Testis (tissue), 3 donors: ENCODE measurements around the gene CDH4. TPM values are rescaled to one million over a fixed set of nuclear protein-coding genes. Genes with fewer than 3 reads are reported as not detected.

ENCODE experiments used
- DNase-seq: peaks from one replicate; pipeline ENCODE4 v3.0.0-alpha.2; 2019
- H3K27ac ChIP-seq, 2 donors: fragments of 200-600 bp; sonication (generic); one replicate each; pipeline ENCODE4 v1.5.1; 2019
- H3K27me3 ChIP-seq: fragments of 200-600 bp; sonication (generic); one replicate; pipeline ENCODE4 v1.5.1; 2019
- H3K36me3 ChIP-seq: fragments of 200-600 bp; sonication (generic); one replicate; pipeline ENCODE4 v1.5.1; 2017; ENCODE audit warnings: low read depth; ENCODE audit errors: missing control alignments
- H3K4me1 ChIP-seq: fragments of 200-600 bp; sonication (generic); one replicate; pipeline ENCODE4 v1.5.1; 2019
- H3K4me3 ChIP-seq, 2 donors: fragments of 200-600 bp; sonication (generic); one replicate each; pipeline ENCODE4 v1.5.1; 2017 to 2019
- H3K9me3 ChIP-seq: fragments of 200-600 bp; sonication (generic); one replicate; pipeline ENCODE4 v1.5.1; 2017
- CTCF ChIP-seq, 3 experiments: fragments of 450-650 bp in 2 of 3; fragments of 200-600 bp in 1 of 3; sonication (generic) in 1 of 3; IDR thresholded peaks; one replicate each; pipeline ENCODE4 v1.5.1; 2016 to 2019; ENCODE audit warnings: antibody characterized with exemption in 3 of 3, mild to moderate bottlenecking in 2 of 3, moderate library complexity in 1 of 3
- POLR2A ChIP-seq: fragments of 450-650 bp; IDR thresholded peaks from one replicate; pipeline ENCODE4 v1.6.1; 2017; ENCODE audit warnings: antibody characterized with exemption, mild to moderate bottlenecking, moderate library complexity
- WGBS, 2 donors: methylation state at CpG; one replicate each; pipeline ENCODE4 v1.1.5; 2018; 5-methylcytosine and 5-hydroxymethylcytosine counted together
- intact Hi-C: fragments of 100-400 bp; cut with DNase I; formaldehyde crosslinking; loops from one replicate; pipeline ENCODE4 v1.15.1; 2023; ENCODE audit warnings: low total_unique reads
- polyA plus RNA-seq: library from polyadenylated mRNA; stranded (reverse); fragments of 350-450 nt; fragmentation: Illumina TruSeq; extraction: RNeasy Lipid Tissue Mini Kit (QIAGEN cat#74804); gene quantifications from one replicate; pipeline ENCODE4 v1.2.3, GENCODE V29; 2014; ENCODE audit warnings: low read depth, low replicate concordance; ENCODE audit not compliant: insufficient read depth
- total RNA-seq, 2 donors: library from RNA; depleted of rRNA; stranded (reverse); fragments of >200 nt; gene quantifications; one replicate each; pipeline ENCODE4 v1.2.3, GENCODE V29; 2016

CDH4 gene
- total and polyA plus RNA-seq, 3 donors from 2014 or later, result 1.4 to 3.3 (median 1.9) TPM

- Histone ChIP-seq H3K27me3 (no peaks in the 10 kb centered on the region), H3K4me3 (no peak overlapping the region), H3K36me3 (no peaks in the 10 kb centered on the region), H3K4me1 (peaks cover 17% of the 10 kb centered on the region), H3K27ac (no peak overlapping the region), H3K9me3 (no peaks in the 10 kb centered on the region)
- DNase-seq, result no peak
- intact Hi-C loops, result no loop called here
- TF ChIP-seq CTCF (IDR thresholded peaks at IDR 0.05) (no peak), POLR2A (no peak)
- 90% methylated on average over 8 of the region's 8 CpGs for WGBS, 2 donors
Observed at GRCh38 chr20:61625246-61625645, 373.2 kb downstream of the CDH4 start.

GRCh38 chr20:61626412-61626811 lies 374.4 kb downstream of the CDH4 start:
- TF ChIP-seq CTCF (IDR thresholded peaks at IDR 0.05), result no peak
- TF ChIP-seq POLR2A, result no peak
- no peak for DNase-seq
- intact Hi-C loops, result no loop called here
- Histone ChIP-seq H3K4me3 (no peak overlapping the region), H3K27me3 (no peaks in the 10 kb centered on the region), H3K4me1 (peaks cover 17% of the 10 kb centered on the region), H3K27ac (no peak overlapping the region), H3K36me3 (no peaks in the 10 kb centered on the region), H3K9me3 (no peaks in the 10 kb centered on the region)
- whole genome bisulfite sequencing, 2 donors, result 91% methylated on average over 11 to 12 of the region's 12 CpGs

GRCh38 chr20:61627791-61628415 lies 375.8 kb downstream of the CDH4 start:
- Histone ChIP-seq H3K4me3 (no peak overlapping the region), H3K9me3 (no peaks in the 10 kb centered on the region), H3K36me3 (no peaks in the 10 kb centered on the region), H3K27ac (no peak overlapping the region), H3K27me3 (no peaks in the 10 kb centered on the region), H3K4me1 (peaks cover 17% of the 10 kb centered on the region)
- no peak for DNase-seq
- 86 to 92% methylated on average over 24 to 27 of the region's 27 CpGs for WGBS, 2 donors
- no peak for TF ChIP-seq POLR2A
- intact Hi-C loops, result no loop called here

- Histone ChIP-seq H3K27ac (no peak overlapping the region), H3K9me3 (no peaks in the 10 kb centered on the region), H3K27me3 (no peaks in the 10 kb centered on the region), H3K36me3 (no peaks in the 10 kb centered on the region), H3K4me3 (no peak overlapping the region), H3K4me1 (peaks cover 17% of the 10 kb centered on the region)
- intact Hi-C loops, result no loop called here
- no peak for TF ChIP-seq CTCF (IDR thresholded peaks at IDR 0.05)
- TF ChIP-seq POLR2A, result no peak
- no peak for DNase-seq
- WGBS, 2 donors, result 47 to 67% methylated on average over 5 to 10 of the region's 10 CpGs
Observed at GRCh38 chr20:61628480-61628879, 376.4 kb downstream of the CDH4 start.

GRCh38 chr20:61628901-61629601 lies 377.0 kb downstream of the CDH4 start:
- H3K4me1 ChIP-seq, result peaks cover 17% of the 10 kb centered on the region
- no peaks in the 10 kb centered on the region for H3K27me3 ChIP-seq
- no peaks in the 10 kb centered on the region for H3K36me3 ChIP-seq
- peak; percentile 41 for DNase-seq
- TF ChIP-seq CTCF (IDR thresholded peaks at IDR 0.05) (no peak), POLR2A (no peak)
- WGBS, 2 donors, result 46 to 49% methylated on average over 11 to 17 of the region's 17 CpGs
- no peak overlapping the region for H3K27ac ChIP-seq
- no peaks in the 10 kb centered on the region for H3K9me3 ChIP-seq
- H3K4me3 ChIP-seq, result no peak overlapping the region
- intact Hi-C loops, result no loop called here
